ENCODE data around the gene GPC6.

GPC6 gene

DNA sequence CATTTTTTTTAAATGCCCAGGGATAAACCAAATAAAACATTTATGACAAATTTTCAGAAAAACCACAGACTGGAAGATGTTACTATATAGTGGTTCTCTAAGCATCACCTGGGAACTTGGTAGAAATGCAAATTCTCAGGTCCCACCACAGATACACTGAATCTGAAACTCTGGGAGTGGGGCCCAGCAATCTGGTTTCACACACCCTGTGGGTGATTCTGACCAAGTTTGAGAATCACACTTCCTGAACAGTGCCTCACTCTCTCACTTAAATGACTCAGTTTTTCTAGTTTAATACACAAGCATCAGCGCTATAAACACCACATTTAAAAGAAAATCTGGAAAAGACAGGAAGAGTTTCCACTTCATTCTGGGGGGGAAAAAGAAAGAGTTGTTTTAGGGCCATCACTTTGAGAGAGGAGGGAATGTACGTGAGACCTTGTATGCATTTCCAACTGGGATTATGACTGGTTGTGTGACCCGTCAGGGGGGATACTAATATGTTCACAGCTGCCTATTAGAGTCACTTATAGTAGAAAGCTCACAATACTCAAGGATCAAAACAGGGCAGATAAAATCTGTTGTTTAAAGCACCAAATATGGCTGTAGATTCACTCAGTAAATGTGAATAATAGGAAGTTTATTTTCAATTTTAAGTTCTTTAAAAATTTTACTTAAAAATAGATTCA, 567.7 kb downstream of the GPC6 start:
- TF ChIP-seq, protein P1, sequence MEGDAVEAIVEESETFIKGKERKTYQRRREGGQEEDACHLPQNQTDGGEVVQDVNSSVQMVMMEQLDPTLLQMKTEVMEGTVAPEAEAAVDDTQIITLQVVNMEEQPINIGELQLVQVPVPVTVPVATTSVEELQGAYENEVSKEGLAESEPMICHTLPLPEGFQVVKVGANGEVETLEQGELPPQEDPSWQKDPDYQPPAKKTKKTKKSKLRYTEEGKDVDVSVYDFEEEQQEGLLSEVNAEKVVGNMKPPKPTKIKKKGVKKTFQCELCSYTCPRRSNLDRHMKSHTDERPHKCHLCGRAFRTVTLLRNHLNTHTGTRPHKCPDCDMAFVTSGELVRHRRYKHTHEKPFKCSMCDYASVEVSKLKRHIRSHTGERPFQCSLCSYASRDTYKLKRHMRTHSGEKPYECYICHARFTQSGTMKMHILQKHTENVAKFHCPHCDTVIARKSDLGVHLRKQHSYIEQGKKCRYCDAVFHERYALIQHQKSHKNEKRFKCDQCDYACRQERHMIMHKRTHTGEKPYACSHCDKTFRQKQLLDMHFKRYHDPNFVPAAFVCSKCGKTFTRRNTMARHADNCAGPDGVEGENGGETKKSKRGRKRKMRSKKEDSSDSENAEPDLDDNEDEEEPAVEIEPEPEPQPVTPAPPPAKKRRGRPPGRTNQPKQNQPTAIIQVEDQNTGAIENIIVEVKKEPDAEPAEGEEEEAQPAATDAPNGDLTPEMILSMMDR (IDR thresholded peaks at IDR 0.05; ENCODE audit: insufficient read depth, low read length, missing control alignments): no peak
- H3K4me3 ChIP-seq (ENCODE audit: low read depth, low read length): no peak overlapping the region
- CTCF ChIA-PET: no interaction called here
- POLR2A ChIA-PET: no interaction called here
- no peak for DNase-seq (ENCODE audit: low read depth, low spot score)

DNA sequence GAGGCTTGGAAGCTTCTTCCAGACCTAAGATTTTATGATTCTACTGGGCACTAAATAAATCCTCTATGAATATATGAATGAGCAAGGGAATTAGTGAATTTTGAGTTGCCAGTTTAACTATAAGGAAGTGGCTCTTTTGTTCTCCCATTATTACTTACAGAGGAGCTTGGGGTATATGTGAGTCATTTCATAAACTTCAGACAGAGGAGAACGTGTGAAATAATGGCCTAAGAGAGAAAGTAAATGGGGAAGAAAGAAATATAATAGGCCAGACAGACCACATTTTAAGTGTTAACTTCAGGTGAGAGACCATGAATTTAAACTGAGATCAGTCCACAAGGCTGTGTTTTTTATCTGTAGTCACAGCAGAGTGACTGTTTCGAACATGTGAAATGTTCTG, 570.9 kb downstream of the GPC6 start:
- ChIA-PET CTCF (no interaction called here), POLR2A (no interaction called here)
- no peak overlapping the region for H3K4me3 ChIP-seq (ENCODE audit: low read depth, low read length)
- TF ChIP-seq, protein P1 (IDR thresholded peaks at IDR 0.05; ENCODE audit: insufficient read depth, low read length, missing control alignments): no peak
- no peak for DNase-seq (ENCODE audit: low read depth, low spot score)

DNA sequence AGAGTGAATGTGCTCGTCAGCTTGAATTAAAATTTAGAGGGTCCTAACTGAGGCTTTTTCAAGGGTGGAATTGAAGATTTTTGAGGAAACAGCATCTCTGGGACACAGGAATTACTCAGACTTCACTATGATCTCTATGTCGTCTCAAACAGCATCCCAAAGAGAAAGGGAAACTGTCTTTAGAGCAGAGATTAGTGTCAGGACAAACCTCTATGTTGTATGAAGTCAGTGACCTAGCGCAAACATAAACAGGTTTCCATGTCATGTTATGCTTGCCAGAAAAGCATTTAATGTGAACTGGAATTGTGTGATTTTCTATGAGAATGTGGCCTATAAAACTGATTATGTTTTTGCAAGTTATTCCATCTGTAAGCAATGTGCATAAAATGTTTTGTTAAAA, 573.7 kb downstream of the GPC6 start:
- no peak for DNase-seq (ENCODE audit: low read depth, low spot score)
- ChIA-PET POLR2A (no interaction called here), CTCF (no interaction called here)
- TF ChIP-seq, protein P1 (IDR thresholded peaks at IDR 0.05; ENCODE audit: insufficient read depth, low read length, missing control alignments): no peak
- no peak overlapping the region for H3K4me3 ChIP-seq (ENCODE audit: low read depth, low read length)

DNA sequence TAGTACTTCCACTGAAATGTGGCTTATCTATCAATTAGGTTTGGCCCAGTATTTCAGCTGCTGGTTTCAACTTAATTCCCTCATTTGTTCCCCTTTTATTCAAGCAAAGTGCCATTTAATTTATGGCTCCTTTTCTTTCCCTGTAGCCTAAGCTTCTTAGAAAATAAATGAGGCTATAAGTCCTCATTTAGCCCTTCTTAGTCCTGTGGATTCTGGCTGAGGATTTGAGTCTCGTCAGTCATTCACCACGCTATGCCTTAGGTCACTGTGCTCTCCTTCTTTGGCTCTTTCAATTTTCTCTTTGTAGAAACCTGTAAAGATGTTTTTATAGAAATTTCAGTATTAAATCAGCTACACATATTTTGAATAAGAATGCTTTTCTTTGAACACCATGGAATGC, 579.1 kb downstream of the GPC6 start:
- H3K4me3 ChIP-seq (ENCODE audit: low read depth, low read length): no peak overlapping the region
- no peak for DNase-seq (ENCODE audit: low read depth, low spot score)
- ChIA-PET POLR2A (no interaction called here), CTCF (no interaction called here)
- TF ChIP-seq, protein P1 (IDR thresholded peaks at IDR 0.05; ENCODE audit: insufficient read depth, low read length, missing control alignments): no peak

DNA sequence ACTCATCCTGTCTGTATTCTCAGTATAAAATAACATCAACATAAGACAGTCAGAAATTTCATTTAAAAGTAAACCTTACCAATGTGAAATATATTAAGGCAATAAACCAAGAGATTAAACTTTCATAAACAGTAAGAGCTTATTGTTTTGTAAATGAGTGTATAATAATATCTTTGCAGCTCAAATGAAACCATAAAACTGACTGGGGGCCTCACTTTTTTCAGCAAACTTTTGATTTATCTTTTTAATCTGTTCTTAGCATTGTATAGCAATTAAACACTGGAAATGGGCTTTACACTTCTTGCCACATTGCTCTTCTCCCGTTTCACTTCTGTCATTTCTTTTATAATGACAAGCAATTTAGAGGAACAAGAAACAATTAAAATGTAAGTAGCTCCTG, 580.3 kb downstream of the GPC6 start:
- no peak overlapping the region for H3K4me3 ChIP-seq (ENCODE audit: low read depth, low read length)
- DNase-seq (ENCODE audit: low read depth, low spot score): no peak
- ChIA-PET CTCF (no interaction called here), POLR2A (no interaction called here)
- TF ChIP-seq, protein P1 (IDR thresholded peaks at IDR 0.05; ENCODE audit: insufficient read depth, low read length, missing control alignments): no peak

DNA sequence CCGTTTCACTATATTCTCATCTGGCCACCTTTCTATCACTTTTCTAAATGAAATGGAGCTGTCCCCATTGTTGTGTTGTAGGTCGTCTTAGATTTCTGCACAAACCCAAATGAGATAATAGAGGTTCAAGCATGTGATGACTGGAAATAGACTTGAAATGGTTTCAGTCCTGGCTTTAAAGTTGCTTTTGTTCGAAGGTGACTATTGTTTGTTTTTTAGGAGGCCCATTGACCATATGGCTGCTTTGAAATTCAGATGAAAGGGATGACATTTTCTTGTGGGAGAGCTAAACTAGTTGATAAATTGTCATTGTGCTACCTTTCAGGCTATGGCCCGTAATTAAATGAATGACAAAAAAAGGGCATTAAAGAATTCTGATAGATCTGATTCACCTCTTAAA, 583.7 kb downstream of the GPC6 start:
- ChIA-PET POLR2A (no interaction called here), CTCF (no interaction called here)
- DNase-seq (ENCODE audit: low read depth, low spot score): no peak
- no peak overlapping the region for H3K4me3 ChIP-seq (ENCODE audit: low read depth, low read length)
- TF ChIP-seq, protein P1 (IDR thresholded peaks at IDR 0.05; ENCODE audit: insufficient read depth, low read length, missing control alignments): no peak

Measured in AG04449 (cell line).